Hypothalamus (tissue), 51 donors: ENCODE measurements around the gene ST6GALNAC2.

ENCODE experiments used
- DNase-seq, 51 donors: peaks; one replicate each; lab custom pipeline; 2025; lab: John Stamatoyannopoulos, UW

Gene ST6GALNAC2

GRCh38 chr17:76601065-76601464, 15.4 kb upstream of the ST6GALNAC2 start:
- no peak for DNase-seq

DNA sequence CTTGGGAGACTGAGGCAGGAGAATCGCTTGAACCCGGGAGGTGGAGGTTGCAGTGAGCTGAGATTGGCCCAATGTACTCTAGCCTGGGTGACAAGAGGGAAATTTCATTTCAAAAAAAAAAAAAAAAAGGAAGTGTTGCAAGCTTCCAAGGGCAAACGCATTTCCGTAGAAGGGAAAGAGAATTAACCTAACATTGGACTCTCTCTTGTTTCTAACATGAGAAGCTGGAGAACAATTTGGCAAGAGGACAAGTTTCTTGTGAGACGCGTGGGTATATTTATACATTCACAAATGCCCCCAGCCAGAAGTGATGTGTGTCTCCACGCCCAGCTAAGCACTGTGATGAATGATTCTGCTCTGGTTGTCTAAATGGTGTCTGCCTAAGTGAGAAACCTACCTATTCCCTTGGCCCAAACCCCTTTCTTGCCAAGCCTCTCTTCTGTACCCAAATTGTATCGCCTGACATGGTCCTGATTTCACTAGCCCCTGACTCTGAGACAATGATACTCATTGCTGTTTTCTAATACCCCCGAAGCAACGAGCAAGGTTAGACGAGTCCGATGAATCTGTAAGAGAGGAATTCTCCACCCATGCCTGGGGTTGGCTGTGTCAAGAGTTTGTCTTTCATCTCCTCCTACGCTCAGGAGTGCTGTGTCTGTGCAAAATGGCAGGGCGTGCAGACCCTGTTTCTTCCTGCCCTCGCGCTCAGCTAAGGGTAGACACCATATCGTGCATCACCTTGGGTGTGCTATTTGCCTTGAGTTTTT, 14.2 kb upstream of the ST6GALNAC2 start:
- DNase-seq: no peak

- peak in 27 of 51 donors; percentile 9 to 65 (median 38) for DNase-seq
Observed at GRCh38 chr17:76598004-76598439, 12.4 kb upstream of the ST6GALNAC2 start.

DNA sequence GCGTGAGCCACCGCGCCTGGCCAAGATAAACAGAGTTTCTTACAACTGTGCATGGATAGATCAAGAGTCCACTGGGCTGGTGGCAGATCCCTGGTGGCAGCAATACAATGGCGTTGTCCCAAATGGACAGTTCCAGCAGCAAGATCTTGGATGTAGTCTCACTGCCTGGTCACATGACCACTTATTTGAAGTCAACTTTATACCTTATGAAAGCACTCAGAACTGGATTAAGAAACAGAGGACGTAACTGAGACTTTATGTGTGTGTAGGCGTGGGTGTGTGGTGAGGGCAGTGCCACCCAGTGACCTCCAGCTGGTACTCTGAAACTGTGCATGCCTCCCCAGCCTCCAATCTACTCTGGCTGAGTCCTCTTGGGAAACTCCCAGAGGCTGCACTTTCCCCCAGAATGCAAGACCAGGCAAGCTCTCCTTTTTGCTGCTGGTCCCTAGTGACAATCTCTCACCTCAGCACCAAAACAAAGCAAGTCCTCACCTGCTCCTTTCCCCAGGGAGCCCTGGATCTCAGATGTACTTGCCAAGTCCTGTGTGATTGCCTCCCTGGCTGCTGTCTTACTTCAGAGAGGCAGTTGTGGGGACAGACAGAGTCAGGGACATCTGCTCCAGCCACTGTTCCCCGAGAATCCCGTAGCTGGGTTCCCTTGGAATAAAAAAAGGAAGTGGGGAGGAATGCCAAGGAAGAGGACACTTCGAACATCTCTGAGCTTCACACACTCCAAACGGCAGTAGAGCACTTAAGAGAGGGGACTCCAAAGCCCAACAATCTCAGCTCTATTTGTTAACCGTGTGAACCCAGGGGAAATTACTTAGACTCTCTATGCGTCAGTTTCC, 11.7 kb upstream of the ST6GALNAC2 start:
- no peak for DNase-seq

DNA sequence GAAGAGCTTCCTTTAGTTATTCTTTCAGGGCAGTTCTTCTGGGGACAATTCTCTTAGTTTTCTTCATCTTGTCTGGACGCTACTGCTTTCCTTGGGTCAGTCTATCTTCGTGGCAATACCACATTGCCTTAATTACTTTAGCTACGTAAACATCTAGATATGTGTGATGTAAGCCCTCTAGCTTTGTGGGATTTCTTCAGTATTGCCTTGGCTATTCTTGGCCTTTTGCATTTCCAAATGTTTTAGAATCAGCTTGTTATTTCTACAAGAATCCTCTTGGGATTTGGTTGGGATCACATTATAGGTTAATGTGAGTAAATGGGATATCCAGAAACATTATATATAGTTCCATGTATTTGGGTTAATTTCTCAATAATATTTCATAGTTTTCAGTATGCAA, 9.0 kb upstream of the ST6GALNAC2 start:
- DNase-seq: no peak

DNA sequence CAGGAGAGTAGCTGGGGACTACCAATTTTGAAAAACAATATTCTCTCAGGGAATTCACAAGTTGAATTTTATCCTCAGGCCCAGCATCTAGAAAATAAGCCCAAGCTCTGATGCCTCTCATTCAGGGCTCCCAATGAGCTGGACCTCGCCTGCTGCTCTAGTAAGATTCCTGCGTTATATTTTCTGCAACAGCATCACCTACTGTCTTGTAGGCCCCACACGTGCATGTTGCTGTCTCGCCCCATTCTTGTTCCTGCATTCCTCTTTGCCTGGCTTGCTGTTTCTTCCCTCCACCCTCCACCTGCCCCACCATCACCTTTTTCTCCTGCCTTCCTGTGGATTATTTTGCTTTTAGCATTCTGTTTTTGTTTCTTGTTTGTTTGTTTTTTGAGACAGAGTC, 8.3 kb upstream of the ST6GALNAC2 start:
- no peak for DNase-seq

DNA sequence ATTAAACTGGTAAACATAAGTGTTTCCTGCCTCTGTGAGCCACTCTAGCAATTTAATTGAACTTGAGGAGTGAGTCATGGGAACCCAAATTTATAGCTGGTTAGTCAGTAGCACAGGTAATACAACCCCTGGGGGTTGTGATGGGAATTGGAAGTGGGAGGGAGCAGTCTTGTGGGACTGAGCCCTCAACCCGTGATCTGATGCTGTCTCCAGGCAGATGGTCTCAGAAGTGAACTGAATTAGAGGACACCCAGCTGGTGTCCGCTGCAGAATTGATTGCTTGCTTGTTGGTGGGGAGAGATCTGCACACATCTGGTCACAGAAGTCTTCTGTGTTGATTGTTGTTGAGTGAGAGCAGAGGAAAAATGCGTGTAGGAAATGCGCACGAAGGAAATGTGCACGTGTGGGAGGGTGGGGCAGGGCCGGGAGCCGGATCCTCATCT, 7.7 kb upstream of the ST6GALNAC2 start:
- DNase-seq: no peak

DNA sequence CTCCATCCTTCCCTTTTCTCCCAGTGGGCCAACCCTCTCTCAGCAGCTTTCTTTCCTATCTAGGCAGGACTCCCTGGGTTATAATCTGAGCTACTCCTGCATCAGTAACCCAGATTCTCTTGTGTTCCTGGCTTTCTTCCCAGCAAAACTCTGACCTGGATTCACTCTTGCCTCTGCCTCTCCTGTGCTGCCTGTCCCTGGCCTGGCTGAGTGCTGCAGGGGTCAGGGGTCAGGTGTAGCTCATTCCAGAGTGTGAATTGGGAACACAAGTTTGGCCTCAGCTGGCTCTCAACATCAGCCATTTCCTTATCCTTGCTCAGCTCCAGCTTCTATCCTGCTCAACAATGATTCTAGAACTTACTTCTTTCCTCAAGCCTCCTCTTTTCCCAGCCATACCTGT, 2.5 kb upstream of the ST6GALNAC2 start:
- no peak for DNase-seq

GRCh38 chr17:76586741-76587487, 1.3 kb upstream of the ST6GALNAC2 start:
- no peak for DNase-seq

GRCh38 chr17:76585033-76585648, 519 bp downstream of the ST6GALNAC2 start:
- peak in 1 of 51 donors; percentile 15 for DNase-seq

DNA sequence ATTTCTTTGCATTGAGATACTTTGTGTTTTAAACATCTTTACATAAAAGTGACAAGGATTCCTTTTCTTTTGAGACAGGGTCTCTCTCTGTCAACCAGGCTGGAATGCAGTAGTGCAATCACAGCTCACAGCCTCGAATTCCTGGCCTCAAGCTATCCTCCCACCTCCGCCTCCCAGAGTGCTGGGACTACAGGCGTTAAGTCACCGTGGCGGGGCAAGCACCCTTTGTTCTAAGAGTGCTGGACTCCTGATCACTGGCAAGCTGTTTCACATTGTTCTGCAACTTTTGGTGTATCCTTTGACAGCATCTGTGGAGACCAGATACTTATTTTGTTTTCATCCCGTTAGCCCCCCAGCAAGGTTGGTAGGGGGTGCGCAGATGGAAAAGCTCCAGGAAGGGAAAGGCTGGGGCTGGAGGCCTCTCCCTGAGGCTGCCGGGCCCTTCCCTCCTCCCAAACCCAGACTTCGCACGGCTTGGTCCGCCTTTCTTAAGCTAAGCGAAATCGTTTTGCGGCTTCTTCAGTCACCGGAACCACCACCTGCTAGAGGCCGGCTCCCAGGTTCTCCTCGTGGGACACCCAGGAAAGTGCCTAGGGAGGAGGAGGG, 1.1 kb downstream of the ST6GALNAC2 start:
- DNase-seq: no peak

DNA sequence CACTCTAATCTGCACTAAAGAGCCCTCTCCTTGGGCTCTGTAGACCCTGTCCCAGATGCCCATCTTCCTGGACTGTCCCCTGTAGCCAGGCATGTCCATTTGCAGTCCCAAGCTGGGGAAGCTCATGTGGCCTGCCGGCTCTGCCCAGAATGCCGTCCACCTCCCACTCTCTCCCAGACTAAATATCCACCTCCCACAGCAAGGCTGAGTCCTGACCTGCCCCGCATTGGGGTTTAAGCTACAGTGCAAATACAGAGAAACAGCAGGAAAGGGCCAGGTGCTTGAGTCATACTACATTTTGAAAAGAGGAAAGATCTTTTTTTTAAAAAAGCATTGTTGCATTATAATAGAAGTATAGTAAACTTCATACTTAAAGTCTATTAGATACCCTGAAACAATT, 3.0 kb downstream of the ST6GALNAC2 start:
- no peak for DNase-seq

- no peak for DNase-seq
Observed at GRCh38 chr17:76581515-76581914, 4.1 kb downstream of the ST6GALNAC2 start.

GRCh38 chr17:76579281-76579680, 6.4 kb downstream of the ST6GALNAC2 start:
- DNase-seq: no peak

GRCh38 chr17:76578376-76578775, 7.3 kb downstream of the ST6GALNAC2 start:
- DNase-seq: no peak

GRCh38 chr17:76577876-76578275, 7.8 kb downstream of the ST6GALNAC2 start:
- no peak for DNase-seq

GRCh38 chr17:76576189-76576588, 9.5 kb downstream of the ST6GALNAC2 start:
- no peak for DNase-seq

GRCh38 chr17:76575570-76575969, 10.1 kb downstream of the ST6GALNAC2 start:
- DNase-seq: no peak

DNA sequence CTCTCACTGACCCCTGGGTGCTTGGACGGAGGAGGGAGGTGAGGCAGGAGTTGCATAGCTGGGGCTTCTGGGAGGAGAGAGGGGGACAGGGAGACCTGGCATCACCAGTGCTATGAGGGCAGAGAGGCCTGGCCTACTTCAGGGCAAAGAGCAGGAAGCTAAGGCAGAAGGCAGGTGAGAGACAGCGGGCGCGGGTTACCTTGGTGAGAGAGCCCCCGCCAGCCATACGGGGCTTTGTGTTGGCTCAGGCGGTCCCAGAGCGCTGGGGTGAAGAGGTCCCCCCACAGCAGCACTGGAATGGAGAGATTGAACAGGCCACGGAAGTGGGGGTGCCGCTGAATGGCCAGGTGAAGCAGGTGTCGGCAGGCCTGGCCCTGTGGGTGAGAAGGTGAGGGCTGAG, 11.5 kb downstream of the ST6GALNAC2 start:
- DNase-seq: no peak

- DNase-seq: no peak
Observed at GRCh38 chr17:76573096-76573495, 12.6 kb downstream of the ST6GALNAC2 start.
